ENCODE data around the gene KRTAP10-9.

The KRTAP10-9 gene

DNA sequence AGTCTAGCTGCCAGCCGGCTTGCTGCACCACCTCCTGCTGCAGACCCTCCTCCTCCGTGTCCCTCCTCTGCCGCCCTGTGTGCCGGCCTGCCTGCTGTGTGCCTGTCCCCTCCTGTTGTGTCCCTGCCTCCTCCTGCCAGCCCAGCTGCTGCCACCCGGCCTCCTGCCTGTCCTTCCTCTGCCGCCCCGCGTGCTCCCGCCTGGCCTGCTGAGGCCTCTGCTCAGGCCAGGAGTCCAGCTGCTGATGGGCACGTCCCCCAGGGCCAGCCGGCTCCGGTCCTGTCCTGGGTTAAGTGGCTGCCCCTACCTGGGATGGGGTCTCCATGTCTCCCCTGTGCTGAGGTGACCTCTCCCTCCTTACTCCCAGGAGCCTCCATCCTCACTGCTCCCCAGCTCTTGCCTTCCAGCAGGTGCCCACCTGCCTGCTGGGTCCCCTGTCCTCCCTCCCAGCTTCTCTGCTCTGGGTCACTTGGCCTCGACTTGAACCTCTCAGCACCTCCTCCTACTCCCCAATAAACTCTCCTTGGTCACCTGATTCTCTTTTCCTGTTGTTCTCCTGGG is 14.1 kb upstream of the KRTAP10-9 start:
- no peak overlapping the region for H3K4me3 ChIP-seq (ENCODE audit: control insufficient read depth, low read depth, low read length)
- no peak for DNase-seq (ENCODE audit: low read depth)
- TF ChIP-seq, protein P1, sequence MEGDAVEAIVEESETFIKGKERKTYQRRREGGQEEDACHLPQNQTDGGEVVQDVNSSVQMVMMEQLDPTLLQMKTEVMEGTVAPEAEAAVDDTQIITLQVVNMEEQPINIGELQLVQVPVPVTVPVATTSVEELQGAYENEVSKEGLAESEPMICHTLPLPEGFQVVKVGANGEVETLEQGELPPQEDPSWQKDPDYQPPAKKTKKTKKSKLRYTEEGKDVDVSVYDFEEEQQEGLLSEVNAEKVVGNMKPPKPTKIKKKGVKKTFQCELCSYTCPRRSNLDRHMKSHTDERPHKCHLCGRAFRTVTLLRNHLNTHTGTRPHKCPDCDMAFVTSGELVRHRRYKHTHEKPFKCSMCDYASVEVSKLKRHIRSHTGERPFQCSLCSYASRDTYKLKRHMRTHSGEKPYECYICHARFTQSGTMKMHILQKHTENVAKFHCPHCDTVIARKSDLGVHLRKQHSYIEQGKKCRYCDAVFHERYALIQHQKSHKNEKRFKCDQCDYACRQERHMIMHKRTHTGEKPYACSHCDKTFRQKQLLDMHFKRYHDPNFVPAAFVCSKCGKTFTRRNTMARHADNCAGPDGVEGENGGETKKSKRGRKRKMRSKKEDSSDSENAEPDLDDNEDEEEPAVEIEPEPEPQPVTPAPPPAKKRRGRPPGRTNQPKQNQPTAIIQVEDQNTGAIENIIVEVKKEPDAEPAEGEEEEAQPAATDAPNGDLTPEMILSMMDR (conservative IDR thresholded peaks at IDR 0.05; ENCODE audit: control insufficient read depth, insufficient read depth, low read depth, low read length), result no peak

DNA sequence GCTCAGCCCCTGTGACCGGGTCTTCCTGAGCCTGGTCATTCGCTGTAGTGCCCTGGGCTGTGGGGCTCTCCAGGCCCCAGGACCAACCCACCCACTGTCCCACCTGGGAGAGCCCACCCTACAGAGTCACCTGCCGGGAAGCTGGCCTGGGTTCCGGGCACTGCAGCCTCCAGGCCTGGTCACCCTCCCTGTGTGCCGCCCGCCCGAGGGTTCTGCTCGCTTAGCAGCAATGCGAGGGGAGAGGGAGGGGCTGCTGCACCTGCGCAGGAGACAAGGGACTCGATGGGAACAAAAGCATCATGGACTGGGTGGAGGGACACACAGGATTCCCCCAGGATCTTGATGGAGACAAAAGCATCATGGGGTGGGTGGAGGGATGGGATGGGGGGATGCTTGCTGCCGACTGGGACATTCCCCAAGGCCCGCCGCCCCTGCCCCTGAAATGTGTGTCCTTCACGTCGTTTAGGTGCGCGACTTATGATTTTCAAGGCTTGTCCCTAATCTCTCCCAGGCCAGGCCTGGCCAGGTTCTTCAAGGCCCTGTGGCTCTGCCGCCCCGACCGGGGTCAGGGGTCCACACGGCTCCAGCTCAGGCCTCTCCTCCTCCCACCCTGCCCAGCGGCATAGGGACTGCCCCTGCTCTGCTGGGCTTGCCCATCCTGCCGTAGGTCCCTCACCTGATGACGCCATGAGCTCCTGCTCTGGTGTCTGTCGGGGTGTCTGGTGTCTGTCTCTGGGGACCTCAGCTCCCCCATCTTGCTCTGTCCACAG is 13.3 kb upstream of the KRTAP10-9 start:
- DNase-seq (ENCODE audit: low read depth), result no peak
- H3K4me3 ChIP-seq (ENCODE audit: control insufficient read depth, low read depth, low read length), result no peak overlapping the region
- TF ChIP-seq, protein P1 (conservative IDR thresholded peaks at IDR 0.05; ENCODE audit: control insufficient read depth, insufficient read depth, low read depth, low read length), result no peak

DNA sequence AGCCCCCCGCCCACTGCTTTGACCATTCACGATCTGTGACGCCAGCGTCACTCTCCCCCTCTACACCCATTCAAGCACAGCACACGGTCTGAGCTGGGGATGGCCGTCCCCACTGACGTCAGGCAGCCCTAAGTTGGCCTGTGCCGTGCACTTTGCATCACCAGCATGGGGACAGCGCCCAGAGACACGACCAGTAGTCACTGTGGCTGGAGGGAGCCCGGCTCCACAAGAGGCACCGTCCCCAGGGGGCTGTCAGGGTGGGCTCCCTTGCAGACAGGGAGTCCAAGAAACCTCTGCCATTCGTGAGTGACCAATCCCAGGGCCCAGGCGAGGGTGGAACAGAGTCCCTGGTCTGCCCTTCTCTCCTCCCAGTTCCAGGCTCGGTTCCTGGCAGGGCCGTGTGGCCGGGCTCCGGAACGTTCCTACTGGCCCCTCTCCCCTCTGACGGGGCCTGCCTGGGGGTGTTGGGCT is 12.7 kb upstream of the KRTAP10-9 start:
- DNase-seq (ENCODE audit: low read depth), result no peak
- H3K4me3 ChIP-seq (ENCODE audit: control insufficient read depth, low read depth, low read length), result no peak overlapping the region
- TF ChIP-seq, protein P1 (conservative IDR thresholded peaks at IDR 0.05; ENCODE audit: control insufficient read depth, insufficient read depth, low read depth, low read length), result no peak

GRCh38 chr21:44614961-44615391 is 11.9 kb upstream of the KRTAP10-9 start:
- no peak overlapping the region for H3K4me3 ChIP-seq (ENCODE audit: control insufficient read depth, low read depth, low read length)
- TF ChIP-seq, protein P1 (conservative IDR thresholded peaks at IDR 0.05; ENCODE audit: control insufficient read depth, insufficient read depth, low read depth, low read length), result no peak
- no peak for DNase-seq (ENCODE audit: low read depth)

DNA sequence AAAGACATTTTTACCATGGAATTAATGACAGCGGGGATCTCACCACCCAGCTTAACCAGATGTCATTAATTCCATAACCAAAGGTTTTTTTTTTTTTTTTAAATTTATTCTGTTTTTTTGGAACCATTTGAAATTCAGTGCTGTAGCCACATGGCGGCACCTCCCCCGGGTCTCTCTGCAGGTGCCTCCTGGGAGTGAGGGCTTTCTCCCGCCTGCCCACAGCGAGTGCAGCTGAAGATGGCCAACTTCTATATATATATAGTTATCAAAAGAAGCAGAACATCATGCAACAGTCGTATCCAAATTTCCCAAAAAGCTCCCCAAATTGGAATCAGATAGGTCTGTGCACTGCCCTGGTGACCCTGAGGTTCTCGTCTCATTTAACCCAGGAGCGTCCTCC is 11.4 kb upstream of the KRTAP10-9 start:
- no peak for DNase-seq (ENCODE audit: low read depth)
- H3K4me3 ChIP-seq (ENCODE audit: control insufficient read depth, low read depth, low read length), result no peak overlapping the region
- TF ChIP-seq, protein P1 (conservative IDR thresholded peaks at IDR 0.05; ENCODE audit: control insufficient read depth, insufficient read depth, low read depth, low read length), result no peak

GRCh38 chr21:44615911-44616590 is 10.8 kb upstream of the KRTAP10-9 start:
- DNase-seq (ENCODE audit: low read depth), result no peak
- TF ChIP-seq, protein P1 (conservative IDR thresholded peaks at IDR 0.05; ENCODE audit: control insufficient read depth, insufficient read depth, low read depth, low read length), result no peak
- H3K4me3 ChIP-seq (ENCODE audit: control insufficient read depth, low read depth, low read length), result no peak overlapping the region

Data from fibroblast of mammary gland (primary cell).